GM12878 (cell line): Measurements from ENCODE around the gene SLC44A4. TPM values are rescaled to one million over a fixed set of nuclear protein-coding genes. Genes with fewer than 3 reads are reported as not detected.

Experiments used
- BCL11A ChIP-seq: IDR thresholded peaks from 2 replicates; pipeline ENCODE4 v1.6.1; 2011; ENCODE audit warnings: low read depth, low read length
- BCL3 ChIP-seq: IDR thresholded peaks from 2 replicates; pipeline ENCODE4 v1.6.1; 2011; ENCODE audit warnings: borderline replicate concordance, low read depth, mild to moderate bottlenecking, moderate library complexity, low read length; ENCODE audit not compliant: insufficient read depth, poor library complexity, severe bottlenecking
- BMI1 ChIP-seq: fragments of 450-650 bp; IDR thresholded peaks from 2 replicates; pipeline ENCODE4 v1.6.1; 2016; ENCODE audit warnings: mild to moderate bottlenecking, moderate library complexity, borderline replicate concordance
- CEBPZ ChIP-seq: fragments of 150-350 bp; IDR thresholded peaks from 2 replicates; pipeline ENCODE4 v1.6.1; 2016; ENCODE audit warnings: low read depth, low read length
- ELK1 ChIP-seq: IDR thresholded peaks from 2 replicates; pipeline ENCODE4 v1.6.1; 2012; ENCODE audit warnings: low read depth, low read length, improper control_type of control experiment
- EZH2 ChIP-seq: IDR thresholded peaks from 2 replicates; pipeline ENCODE4 v1.6.1; 2012; ENCODE audit warnings: low read depth, mild to moderate bottlenecking, control low read depth, inconsistent platforms, low read length, borderline replicate concordance; ENCODE audit not compliant: control insufficient read depth
- IRF5 ChIP-seq: fragments of 450-650 bp; IDR thresholded peaks from 2 replicates; pipeline ENCODE4 v1.6.1; 2017; ENCODE audit warnings: borderline replicate concordance
- NFXL1 ChIP-seq: fragments of 450-650 bp; IDR thresholded peaks from 2 replicates; pipeline ENCODE4 v1.6.1; 2017; ENCODE audit warnings: antibody characterized with exemption, mild to moderate bottlenecking, borderline replicate concordance
- PML ChIP-seq: IDR thresholded peaks from 2 replicates; pipeline ENCODE4 v1.6.1; 2012; ENCODE audit warnings: low read length, inconsistent platforms
- RB1 ChIP-seq: fragments of 450-650 bp; formaldehyde crosslinking; IDR thresholded peaks from 2 replicates; pipeline ENCODE4 v1.6.1; 2017; ENCODE audit warnings: mild to moderate bottlenecking, borderline replicate concordance
- RCOR1 ChIP-seq: conservative IDR thresholded peaks from 2 replicates; pipeline ENCODE4 v1.6.1; 2012; ENCODE audit warnings: low read depth, low read length, improper control_type of control experiment
- RELA ChIP-seq: fragments of 450-650 bp; IDR thresholded peaks from 2 replicates; pipeline ENCODE4 v1.8.0; 2014; ENCODE audit warnings: borderline replicate concordance; ENCODE audit not compliant: partially characterized antibody
- SKIL ChIP-seq: fragments of 450-650 bp; IDR thresholded peaks from 2 replicates; pipeline ENCODE4 v1.6.1; 2017; ENCODE audit warnings: mild to moderate bottlenecking, low read depth, inconsistent platforms; ENCODE audit not compliant: poor library complexity, severe bottlenecking
- ZBTB11 ChIP-seq: fragments of 450-650 bp; formaldehyde crosslinking; IDR thresholded peaks from 2 replicates; pipeline ENCODE4 v1.5.0; 2022; ENCODE audit warnings: mild to moderate bottlenecking, missing genetic modification characterization
- ZSCAN29 ChIP-seq: fragments of 450-650 bp; IDR thresholded peaks from 2 replicates; pipeline ENCODE4 v1.6.1; 2017; ENCODE audit warnings: mild to moderate bottlenecking, moderate library complexity
- polyA plus RNA-seq, 11 experiments: library from polyadenylated mRNA; depleted of rRNA in 4 of 11; unstranded in 6 of 11; stranded (reverse) in 5 of 11; fragments of >200 nt; fragmentation: Nextera tagmentation in 4 of 11; fragmentation: Illumina TruSeq in 1 of 11; extraction: Ambion mirVana in 4 of 11; extraction: Trizol in 1 of 11; gene quantifications; 1 replicate in 1 of 11; 2 replicates in 10 of 11; pipeline versions ENCODE4 v1.2.1 to v1.2.3, GENCODE V29; 2011 to 2016; ENCODE audit warnings: inconsistent platforms in 2 of 11, missing spikeins in 2 of 11, low read depth in 1 of 11
- total RNA-seq, 4 experiments: library from RNA; depleted of rRNA in 3 of 4; stranded (reverse); fragments of >200 nt in 3 of 4; fragmentation: Illumina TruSeq in 1 of 4; extraction: Trizol in 1 of 4; gene quantifications; 2 replicates each; pipeline versions ENCODE4 v1.2.1 to v1.2.3, GENCODE V29; 2013 to 2021

The SLC44A4 gene
- total and polyA plus RNA-seq, 10 of the 15 experiments (the other 5 are each of a cell fraction or from before 2014, with no cell fraction given), result 0.04 to 0.24 (median 0.15) TPM; not detected in 3

GRCh38 chr6:31827286-31828079 lies 51.3 kb downstream of the SLC44A4 start, which contains the start of gene HSPA1B (continued):
- TF ChIP-seq SKIL (no peak), EZH2 (no peak), NFXL1 (no peak), RB1 (0 out of 2 replicates have a peak, but pooled peaks have one; percentile 61), BMI1 (peak; percentile 90), BCL3 (no peak), RCOR1 (0 out of 2 replicates have a peak, but pooled peaks have one; percentile 82), ZBTB11 (CRISPR knock-in tag) (0 out of 2 replicates have a peak, but pooled peaks have one; percentile 14), RELA (no peak), ELK1 (no peak), PML (peak; percentile 93), CEBPZ (no peak), BCL11A (no peak), ZSCAN29 (no peak), IRF5 (no peak)
